K562 (cell line): ENCODE measurements around the gene PNMA8B. TPM values are rescaled to one million over a fixed set of nuclear protein-coding genes. Genes with fewer than 3 reads are reported as not detected.

ENCODE experiments used
- ATAC-seq: fragments of 200-7000 bp; cut with Tn5 transposase; 3 replicates; pipeline ENCODE4 v1.9.1; 2020; ENCODE audit warnings: moderate library complexity
- BruUV-seq: library from RNA; stranded (reverse); fragments of 400-500 nt; replicated peaks from 2 replicates; lab custom pipeline; 2021; lab: Mats Ljungman, UMichigan
- CTCF ChIA-PET: fragments of 300-600 bp; formaldehyde crosslinking; extraction: SDS; loops from one replicate; lab custom pipeline; 2021; ENCODE audit warnings: low intra/inter-chr PET ratio; lab: Yijun Ruan, JAX
- POLR2A ChIA-PET: fragments of 300-600, 350-650 bp; sonication (Branson Sonifier 250); formaldehyde crosslinking; extraction: SDS; loops from one replicate; lab custom pipeline; 2021; ENCODE audit warnings: antibody characterized with exemption, inconsistent platforms; lab: Yijun Ruan, JAX
- DNase-seq, 4 experiments: peaks; one replicate each; pipeline versions ENCODE4 v3.0.0 to v3.0.0-alpha.2; 2011 to 2018; ENCODE audit warnings: low spot score in 3 of 4, mixed read lengths in 3 of 4; ENCODE audit errors: extremely low read depth in 1 of 4
- FAIRE-seq: peaks from 2 replicates; lab custom pipeline; 2011; peaks lifted over from hg19 to GRCh38; lab: Jason Lieb, UNC
- H2AFZ ChIP-seq: 2 replicates; pipeline ENCODE4 v1.6.0; 2011; ENCODE audit warnings: low read depth, low read length, control low read depth, inconsistent platforms
- H3K27ac ChIP-seq: fragments of 200-600 bp; 3 replicates; pipeline ENCODE4 v1.8.0; 2011; ENCODE audit warnings: low read depth, mild to moderate bottlenecking, control low read depth, inconsistent platforms, low read length, moderate library complexity, mixed read lengths; ENCODE audit errors: extremely low read depth
- H3K27me3 ChIP-seq, 2 experiments: fragments of 300-600 bp in 1 of 2; 2 replicates in 1 of 2; 3 replicates in 1 of 2; pipeline versions ENCODE4 v1.6.0 to v1.8.0; 2011; ENCODE audit warnings: inconsistent platforms in 2 of 2, low read length in 2 of 2, mild to moderate bottlenecking in 1 of 2, mixed read lengths in 1 of 2, moderate library complexity in 1 of 2; ENCODE audit not compliant: control insufficient read depth in 2 of 2, insufficient read depth in 2 of 2
- H3K36me3 ChIP-seq: fragments of 300-600 bp; 3 replicates; pipeline ENCODE4 v1.8.0; 2011; ENCODE audit warnings: mild to moderate bottlenecking, low read length, inconsistent platforms; ENCODE audit not compliant: control insufficient read depth, insufficient read depth
- H3K4me1 ChIP-seq, 2 experiments: fragments of 200-600 bp in 1 of 2; replicated peaks in 1 of 2; 2 replicates in 1 of 2; 3 replicates in 1 of 2; pipeline versions ENCODE4 v1.5.1 to v1.8.0; 2011; ENCODE audit warnings: inconsistent platforms in 2 of 2, low read length in 2 of 2, mild to moderate bottlenecking in 1 of 2, mixed read lengths in 1 of 2, moderate library complexity in 1 of 2; ENCODE audit not compliant: control insufficient read depth in 2 of 2, insufficient read depth in 2 of 2
- H3K4me2 ChIP-seq: 2 replicates; pipeline ENCODE4 v1.6.1; 2011; ENCODE audit warnings: low read length, control low read depth, inconsistent platforms, mixed read lengths; ENCODE audit not compliant: insufficient read depth
- H3K4me3 ChIP-seq: fragments of 200-600 bp; sonication (generic), shearing (Covaris generic); 2 replicates; pipeline ENCODE4 v1.5.1; 2016; ENCODE audit warnings: control low read depth, inconsistent platforms
- H3K79me2 ChIP-seq: fragments of 200-600 bp; 3 replicates; pipeline ENCODE4 v1.8.0; 2011; ENCODE audit warnings: low read length, inconsistent platforms; ENCODE audit not compliant: control insufficient read depth, insufficient read depth
- H3K9ac ChIP-seq, 2 experiments: 2 replicates each; pipeline versions ENCODE4 v1.6.0 to v1.6.1; 2011; ENCODE audit warnings: low read depth in 2 of 2, low read length in 2 of 2, control low read depth in 1 of 2, inconsistent platforms in 1 of 2, mild to moderate bottlenecking in 1 of 2, mixed read lengths in 1 of 2; ENCODE audit not compliant: insufficient read depth in 1 of 2
- H3K9me1 ChIP-seq: one replicate; pipeline ENCODE4 v1.6.0; 2011; ENCODE audit warnings: inconsistent platforms, mild to moderate bottlenecking, low read length, moderate library complexity; ENCODE audit not compliant: control insufficient read depth, insufficient read depth
- H3K9me3 ChIP-seq: replicated peaks from 2 replicates; pipeline ENCODE4 v1.5.1; 2011; ENCODE audit warnings: low read depth, low read length, inconsistent platforms; ENCODE audit not compliant: control insufficient read depth, insufficient read depth
- H4K20me1 ChIP-seq: replicated peaks from 2 replicates; pipeline ENCODE4 v1.6.1; 2011; ENCODE audit warnings: low read length, inconsistent platforms, mixed read lengths; ENCODE audit not compliant: control insufficient read depth, insufficient read depth
- BCLAF1 ChIP-seq, 2 experiments: fragments of 450-650 bp in 1 of 2; IDR thresholded peaks; 2 replicates each; pipeline ENCODE4 v1.6.1; 2011 to 2017; ENCODE audit warnings: low read depth in 2 of 2, antibody characterized with exemption in 1 of 2, borderline replicate concordance in 1 of 2, low read length in 1 of 2, mild to moderate bottlenecking in 1 of 2, mixed read lengths in 1 of 2; ENCODE audit not compliant: control insufficient read depth in 1 of 2
- BRD4 ChIP-seq: fragments of 200-600 bp; sonication (generic); IDR thresholded peaks from 2 replicates; pipeline ENCODE4 v1.6.1; 2017; ENCODE audit warnings: inconsistent platforms
- CHCHD3 ChIP-seq: fragments of 250-450 bp; sonication (Bioruptor Pico); IDR thresholded peaks from 2 replicates; pipeline ENCODE4 v2.1.2; 2022; ENCODE audit warnings: mild to moderate bottlenecking
- E2F4 ChIP-seq: sonication (generic); formaldehyde crosslinking; IDR thresholded peaks from 2 replicates; pipeline ENCODE4 v1.8.0; 2022; ENCODE audit warnings: mild to moderate bottlenecking, low read depth, missing genetic modification reagents
- ELF4 ChIP-seq: fragments of 450-650 bp; formaldehyde crosslinking; IDR thresholded peaks from 2 replicates; pipeline ENCODE4 v1.4.0; 2022; ENCODE audit warnings: missing genetic modification characterization
- ERF ChIP-seq: fragments of 450-650 bp; formaldehyde crosslinking; IDR thresholded peaks from 2 replicates; pipeline ENCODE4 v1.4.0; 2020; ENCODE audit warnings: mild to moderate bottlenecking, mixed read lengths
- FOXJ2 ChIP-seq: fragments of 200-800 bp; sonication (Bioruptor generic); IDR thresholded peaks from 2 replicates; pipeline ENCODE4 v1.6.1; 2016; ENCODE audit warnings: missing genetic modification characterization, missing compliant biosample characterization
- GMEB1 ChIP-seq: fragments of 250-450 bp; sonication (Bioruptor Pico); IDR thresholded peaks from 2 replicates; pipeline ENCODE4 v1.4.0; 2020; ENCODE audit warnings: mild to moderate bottlenecking
- GTF2A2 ChIP-seq: IDR thresholded peaks from 2 replicates; pipeline ENCODE4 v1.6.1; 2016; ENCODE audit warnings: mild to moderate bottlenecking, missing genetic modification characterization, missing compliant biosample characterization
- MEIS2 ChIP-seq: fragments of 450-650 bp; IDR thresholded peaks from 2 replicates; pipeline ENCODE4 v1.6.1; 2014; ENCODE audit warnings: mild to moderate bottlenecking; ENCODE audit not compliant: partially characterized antibody
- NR2C1 ChIP-seq, 2 experiments: fragments of 450-650 bp; IDR thresholded peaks; 2 replicates each; pipeline ENCODE4 v1.6.1; 2017; ENCODE audit warnings: mild to moderate bottlenecking in 2 of 2, antibody characterized with exemption in 1 of 2, inconsistent platforms in 1 of 2, missing compliant biosample characterization in 1 of 2, missing genetic modification characterization in 1 of 2
- SAFB ChIP-seq: fragments of 200-400 bp; formaldehyde crosslinking; IDR thresholded peaks from 2 replicates; pipeline ENCODE4 v1.6.1; 2017; ENCODE audit warnings: low read depth, low read length, borderline replicate concordance
- SUPT5H ChIP-seq: fragments of 450-650 bp; IDR thresholded peaks from 2 replicates; pipeline ENCODE4 v1.6.1; 2016
- TFAM ChIP-seq: fragments of 250-450 bp; sonication (Bioruptor Pico); conservative IDR thresholded peaks from 2 replicates; pipeline ENCODE4 v1.5.0; 2021; ENCODE audit warnings: mild to moderate bottlenecking, moderate library complexity
- ZNF512 ChIP-seq: IDR thresholded peaks from 2 replicates; pipeline ENCODE4 v1.6.1; 2016; ENCODE audit warnings: missing genetic modification characterization, missing compliant biosample characterization
- ZNF583 ChIP-seq: fragments of 250-450 bp; sonication (Bioruptor Pico); IDR thresholded peaks from 2 replicates; pipeline ENCODE4 v1.4.0; 2020
- WGBS: fragments of 100-300 bp; shearing (Covaris generic); methylation state at CpG from one replicate; pipeline ENCODE4 v1.1.6; 2016; ENCODE audit warnings: low coverage, mixed read lengths; ENCODE audit not compliant: insufficient coverage; ENCODE audit errors: missing lambda C conversion rate; 5-methylcytosine and 5-hydroxymethylcytosine counted together
- in situ Hi-C: fragments of 300-500 bp; cut with MboI; formaldehyde crosslinking; loops from 4 replicates; pipeline ENCODE4 v1.15.0; 2018; ENCODE audit warnings: inconsistent platforms, mixed read lengths
- intact Hi-C: fragments of 100-400 bp; cut with micrococcal nuclease; formaldehyde crosslinking; loops from 2 replicates; pipeline ENCODE4 v1.14.2; 2022
- polyA plus RNA-seq, 8 experiments: library from polyadenylated mRNA; depleted of rRNA in 4 of 8; stranded (reverse) in 5 of 8; unstranded in 3 of 8; fragments of >200 nt; fragmentation: Nextera tagmentation in 2 of 8; fragmentation: Illumina TruSeq in 1 of 8; extraction: Ambion mirVana in 2 of 8; extraction: Trizol in 1 of 8; gene quantifications; 2 replicates each; pipeline versions ENCODE4 v1.2.1 to v1.2.3, GENCODE V29; 2011 to 2014; ENCODE audit warnings: inconsistent platforms in 1 of 8, missing spikeins in 1 of 8
- total RNA-seq, 7 experiments: library from RNA; depleted of rRNA in 6 of 7; stranded (reverse); fragments of >200 nt in 6 of 7; fragmentation: Illumina TruSeq in 2 of 7; extraction: Trizol in 2 of 7; gene quantifications; 2 replicates each; pipeline versions ENCODE4 v1.2.1 to v1.2.3, GENCODE V29; 2011 to 2021; ENCODE audit warnings: low replicate concordance in 1 of 7

The PNMA8B gene
- total and polyA plus RNA-seq, 9 of the 15 experiments (the other 6 are each of a cell fraction or from before 2014, with no cell fraction given) = not detected

- in situ Hi-C loops = no loop called here
- TF ChIP-seq GMEB1 (CRISPR knock-in tag) (no peak), BRD4 (no peak), FOXJ2 (tag) (no peak), TFAM (CRISPR knock-in tag) (no peak), BCLAF1 (IDR thresholded peaks at IDR 0.05; ENCODE audit: borderline replicate concordance in 1 of 2, control insufficient read depth in 1 of 2, low read depth in 2 of 2, low read length in 1 of 2) (no peak), NR2C1 (IDR thresholded peaks at IDR 0.05) (no peak), NR2C1 (tag; IDR thresholded peaks at IDR 0.05) (no peak), SAFB (no peak), E2F4 (no peak), MEIS2 (no peak), ZNF583 (CRISPR knock-in tag) (no peak), ERF (CRISPR knock-in tag) (no peak), GTF2A2 (no peak), ZNF512 (tag) (no peak), SUPT5H (no peak), ELF4 (no peak), CHCHD3 (no peak)
- no peaks in the 10 kb centered on the region for H3K4me1 ChIP-seq
- intact Hi-C loops = no loop called here
- ChIA-PET POLR2A (interaction anchor here (0.8 to 1.7 kb wide), 3 partner anchors 13 to 45 kb away, joined by 3 to 4 read pairs (median 3); no protein-coding TSS in a partner anchor), CTCF (no interaction called here)
- no peak overlapping the region for H3K4me2 ChIP-seq
- H2AFZ ChIP-seq = no peak overlapping the region
- FAIRE-seq = no peak
- no peaks in the 10 kb centered on the region for H3K36me3 ChIP-seq
- no peaks in the 10 kb centered on the region for H4K20me1 ChIP-seq
- no peak overlapping the region for H3K9ac ChIP-seq
- H3K27ac ChIP-seq = no peak overlapping the region
- no peak for DNase-seq
- no peaks in the 10 kb centered on the region for H3K79me2 ChIP-seq
- peaks cover 14 to 23% of the 10 kb centered on the region in 2 experiments; a peak in 4 of 5 replicates for H3K27me3 ChIP-seq
- no peak overlapping the region for H3K4me3 ChIP-seq
- ATAC-seq = no peak
- BruUV-seq = no TSS peak
- no peaks in the 10 kb centered on the region for H3K9me1 ChIP-seq
- H3K9me3 ChIP-seq = peaks cover 2% of the 10 kb centered on the region
- WGBS = 0% methylated on average over 4 of the region's 4 CpGs
These were observed 43.5 kb downstream of the PNMA8B start for GRCh38 chr19:46452186-46452585.
